WTC11 (cell line): ENCODE measurements around the gene AHNAK2.

Experiments
- CREB1 ChIP-seq: sonication (generic); formaldehyde crosslinking; IDR thresholded peaks from 2 replicates; pipeline ENCODE4 v1.8.0; 2023; ENCODE audit warnings: mild to moderate bottlenecking, missing genetic modification reagents
- NFYB ChIP-seq: sonication (generic); formaldehyde crosslinking; conservative IDR thresholded peaks from 2 replicates; pipeline ENCODE4 v1.8.0; 2022; ENCODE audit warnings: low read depth, missing genetic modification reagents
- SP1 ChIP-seq: sonication (generic); formaldehyde crosslinking; conservative IDR thresholded peaks from 2 replicates; pipeline ENCODE4 v1.8.1; 2022; ENCODE audit warnings: missing genetic modification reagents
- TCF7 ChIP-seq: sonication (generic); formaldehyde crosslinking; IDR thresholded peaks from 2 replicates; pipeline ENCODE4 v1.8.0; 2022; ENCODE audit warnings: mild to moderate bottlenecking, low read depth, missing genetic modification reagents, moderate library complexity
- TF ChIP-seq, protein P1 (sequence below): fragments of 200-600 bp; IDR thresholded peaks from 2 replicates; pipeline ENCODE4 v1.8.0; 2022; ENCODE audit warnings: antibody characterized with exemption
- TF ChIP-seq, protein P2 (sequence below): fragments of 250-450 bp; sonication (Bioruptor Pico); IDR thresholded peaks from 2 replicates; pipeline ENCODE4 v2.1.2; 2022; ENCODE audit warnings: mild to moderate bottlenecking, moderate library complexity

- TF ChIP-seq CREB1: no peak
- TF ChIP-seq SP1 (CRISPR knock-in tag): no peak
- TF ChIP-seq, protein P1, sequence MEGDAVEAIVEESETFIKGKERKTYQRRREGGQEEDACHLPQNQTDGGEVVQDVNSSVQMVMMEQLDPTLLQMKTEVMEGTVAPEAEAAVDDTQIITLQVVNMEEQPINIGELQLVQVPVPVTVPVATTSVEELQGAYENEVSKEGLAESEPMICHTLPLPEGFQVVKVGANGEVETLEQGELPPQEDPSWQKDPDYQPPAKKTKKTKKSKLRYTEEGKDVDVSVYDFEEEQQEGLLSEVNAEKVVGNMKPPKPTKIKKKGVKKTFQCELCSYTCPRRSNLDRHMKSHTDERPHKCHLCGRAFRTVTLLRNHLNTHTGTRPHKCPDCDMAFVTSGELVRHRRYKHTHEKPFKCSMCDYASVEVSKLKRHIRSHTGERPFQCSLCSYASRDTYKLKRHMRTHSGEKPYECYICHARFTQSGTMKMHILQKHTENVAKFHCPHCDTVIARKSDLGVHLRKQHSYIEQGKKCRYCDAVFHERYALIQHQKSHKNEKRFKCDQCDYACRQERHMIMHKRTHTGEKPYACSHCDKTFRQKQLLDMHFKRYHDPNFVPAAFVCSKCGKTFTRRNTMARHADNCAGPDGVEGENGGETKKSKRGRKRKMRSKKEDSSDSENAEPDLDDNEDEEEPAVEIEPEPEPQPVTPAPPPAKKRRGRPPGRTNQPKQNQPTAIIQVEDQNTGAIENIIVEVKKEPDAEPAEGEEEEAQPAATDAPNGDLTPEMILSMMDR: no peak
- TF ChIP-seq NFYB (CRISPR knock-in tag): no peak
- no peak for TF ChIP-seq TCF7 (CRISPR knock-in tag)
- TF ChIP-seq, protein P2, sequence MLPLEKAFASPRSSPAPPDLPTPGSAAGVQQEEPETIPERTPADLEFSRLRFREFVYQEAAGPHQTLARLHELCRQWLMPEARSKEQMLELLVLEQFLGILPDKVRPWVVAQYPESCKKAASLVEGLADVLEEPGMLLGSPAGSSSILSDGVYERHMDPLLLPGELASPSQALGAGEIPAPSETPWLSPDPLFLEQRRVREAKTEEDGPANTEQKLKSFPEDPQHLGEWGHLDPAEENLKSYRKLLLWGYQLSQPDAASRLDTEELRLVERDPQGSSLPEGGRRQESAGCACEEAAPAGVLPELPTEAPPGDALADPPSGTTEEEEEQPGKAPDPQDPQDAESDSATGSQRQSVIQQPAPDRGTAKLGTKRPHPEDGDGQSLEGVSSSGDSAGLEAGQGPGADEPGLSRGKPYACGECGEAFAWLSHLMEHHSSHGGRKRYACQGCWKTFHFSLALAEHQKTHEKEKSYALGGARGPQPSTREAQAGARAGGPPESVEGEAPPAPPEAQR (CRISPR knock-in tag): no peak
Observed at GRCh38 chr14:104975481-104976197, 2.5 kb downstream of the AHNAK2 start.
